ENCODE measurements around the gene GLB1L. TPM values are rescaled to one million over a fixed set of nuclear protein-coding genes. Genes with fewer than 3 reads are reported as not detected.

Gene GLB1L
- total RNA-seq, 4 donors from 2014 or later: 2.5 to 9.8 (median 5.4) TPM

DNA sequence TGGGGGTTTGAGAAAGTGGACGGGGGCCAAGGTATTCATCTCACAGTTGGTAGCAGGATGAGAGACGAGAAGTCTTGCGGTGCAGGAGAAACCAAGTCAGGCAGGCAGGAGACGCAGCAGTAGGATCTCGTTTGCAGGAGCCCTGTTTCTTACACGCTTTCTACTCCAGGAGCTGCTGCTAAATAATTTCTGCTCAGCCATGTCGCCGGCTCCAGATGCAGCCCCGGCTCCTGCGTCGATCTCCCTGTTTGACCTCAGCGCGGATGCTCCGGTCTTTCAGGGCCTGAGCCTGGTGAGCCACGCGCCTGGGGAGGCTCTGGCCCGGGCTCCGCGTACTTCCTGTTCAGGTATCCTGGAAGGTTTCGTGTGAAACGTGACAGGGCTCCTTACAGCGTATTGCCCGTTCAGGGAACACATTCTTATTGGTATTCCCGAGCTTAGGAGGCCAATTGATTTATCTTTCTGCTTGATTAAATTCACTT, 15.1 kb downstream of the GLB1L start:
- TF ChIP-seq EP300 (IDR thresholded peaks at IDR 0.05): no peak
- TF ChIP-seq, protein P1, sequence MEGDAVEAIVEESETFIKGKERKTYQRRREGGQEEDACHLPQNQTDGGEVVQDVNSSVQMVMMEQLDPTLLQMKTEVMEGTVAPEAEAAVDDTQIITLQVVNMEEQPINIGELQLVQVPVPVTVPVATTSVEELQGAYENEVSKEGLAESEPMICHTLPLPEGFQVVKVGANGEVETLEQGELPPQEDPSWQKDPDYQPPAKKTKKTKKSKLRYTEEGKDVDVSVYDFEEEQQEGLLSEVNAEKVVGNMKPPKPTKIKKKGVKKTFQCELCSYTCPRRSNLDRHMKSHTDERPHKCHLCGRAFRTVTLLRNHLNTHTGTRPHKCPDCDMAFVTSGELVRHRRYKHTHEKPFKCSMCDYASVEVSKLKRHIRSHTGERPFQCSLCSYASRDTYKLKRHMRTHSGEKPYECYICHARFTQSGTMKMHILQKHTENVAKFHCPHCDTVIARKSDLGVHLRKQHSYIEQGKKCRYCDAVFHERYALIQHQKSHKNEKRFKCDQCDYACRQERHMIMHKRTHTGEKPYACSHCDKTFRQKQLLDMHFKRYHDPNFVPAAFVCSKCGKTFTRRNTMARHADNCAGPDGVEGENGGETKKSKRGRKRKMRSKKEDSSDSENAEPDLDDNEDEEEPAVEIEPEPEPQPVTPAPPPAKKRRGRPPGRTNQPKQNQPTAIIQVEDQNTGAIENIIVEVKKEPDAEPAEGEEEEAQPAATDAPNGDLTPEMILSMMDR (IDR thresholded peaks at IDR 0.05): no peak
- no peak for TF ChIP-seq POLR2A (IDR thresholded peaks at IDR 0.05)
- no peak for TF ChIP-seq POLR2AphosphoS5 (IDR thresholded peaks at IDR 0.05)
- DNase-seq (ENCODE audit: low spot score in 2 of 2): no peak
- peaks cover 39% of the 10 kb centered on the region for H3K36me3 ChIP-seq
- H3K4me1 ChIP-seq: peaks cover 36% of the 10 kb centered on the region
- H3K27me3 ChIP-seq: no peaks in the 10 kb centered on the region
- under 1% methylated on average over 24 of the region's 24 CpGs for WGBS
- H3K9me3 ChIP-seq: no peaks in the 10 kb centered on the region
- H3K4me3 ChIP-seq: peak overlapping the region; percentile 89
- peak overlapping the region; percentile 95 for H3K27ac ChIP-seq

DNA sequence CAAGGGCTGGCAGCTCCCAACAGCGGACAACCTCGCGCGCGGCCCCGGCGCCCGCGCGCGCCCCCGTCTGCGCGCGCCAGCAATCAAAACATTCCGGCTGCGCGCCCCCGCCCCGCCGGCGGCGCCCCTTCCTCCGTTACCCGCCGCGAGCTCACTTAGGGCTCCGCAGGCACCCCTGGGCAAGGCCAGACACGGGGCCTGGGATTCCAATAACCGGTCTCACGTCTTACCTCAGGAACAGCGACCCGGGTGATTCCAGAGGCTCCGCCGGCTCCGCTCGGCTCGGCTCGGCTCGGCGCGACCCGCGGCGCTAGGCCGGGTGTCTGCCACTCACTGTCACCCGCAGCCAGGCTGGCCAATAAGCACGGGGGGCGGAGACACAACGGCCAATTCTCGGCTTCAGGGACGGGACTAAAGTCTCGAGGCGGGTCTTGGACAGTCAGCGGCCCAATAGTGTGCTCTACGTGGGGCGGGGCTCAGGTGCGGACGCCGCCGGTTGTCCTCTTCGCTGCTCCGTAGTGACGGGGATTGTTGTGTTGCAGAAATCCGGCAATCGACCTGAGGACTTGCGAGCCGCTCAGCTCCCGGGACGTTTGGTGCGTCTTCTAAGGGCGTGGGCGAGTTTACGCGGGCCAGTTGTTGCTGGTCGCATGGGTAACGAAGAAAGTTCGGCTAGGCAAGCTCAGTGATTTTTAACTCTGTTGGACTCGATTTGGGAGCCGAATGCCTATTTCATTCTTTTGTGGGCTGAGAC, 15.8 kb downstream of the GLB1L start, which contains the start of the genes ANKZF1 and ATG9A:
Gene ANKZF1 (plus strand): TSS at position 502 of the 754 bp plus-strand sequence. CDS start 452 bp downstream, outside the sequence.
Gene ATG9A (minus strand): TSS at position 332 of the 754 bp plus-strand sequence. CDS start 1,612 bp downstream, outside the sequence.
- DNase-seq (ENCODE audit: low spot score in 2 of 2): peak; percentile 99
- Histone ChIP-seq H3K4me1 (peaks cover 36% of the 10 kb centered on the region), H3K27ac (peak within 1 kb of the TSS; percentile 95), H3K36me3 (peaks cover 39% of the 10 kb centered on the region), H3K9me3 (no peaks in the 10 kb centered on the region), H3K4me3 (peak within 1 kb of the TSS; percentile 89), H3K27me3 (no peaks in the 10 kb centered on the region)
- WGBS: 0% methylated on average over 12 of the region's 80 CpGs
- TF ChIP-seq, protein P1 (IDR thresholded peaks at IDR 0.05): no peak
- TF ChIP-seq POLR2AphosphoS5 (IDR thresholded peaks at IDR 0.05) (peak in 2 of 3 donors; percentile 73 to 97), EP300 (IDR thresholded peaks at IDR 0.05) (no peak), POLR2A (IDR thresholded peaks at IDR 0.05) (peak in 1 of 2 donors; percentile 40)

DNA sequence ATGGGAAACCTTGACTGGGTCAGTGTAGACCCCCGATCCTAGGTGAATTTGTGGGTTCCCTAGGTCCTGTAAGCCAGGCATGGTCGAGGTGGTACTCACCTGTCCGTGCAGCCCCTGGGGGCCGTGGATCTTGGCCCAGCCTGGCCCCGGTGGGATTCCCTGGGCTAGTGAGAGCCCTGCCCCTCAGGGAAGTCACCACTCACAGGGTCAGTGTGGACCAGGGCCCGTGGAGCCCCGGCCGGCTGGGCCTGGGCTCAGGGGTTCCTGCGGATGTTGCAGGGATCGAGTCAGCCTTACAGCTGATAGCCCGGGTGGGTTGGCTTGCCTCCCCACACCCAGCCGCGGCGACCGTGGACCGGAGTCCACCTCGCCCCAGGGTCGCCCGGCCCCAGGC, 16.3 kb downstream of the GLB1L start:
- TF ChIP-seq, protein P1 (IDR thresholded peaks at IDR 0.05): no peak
- no peak for TF ChIP-seq POLR2AphosphoS5 (IDR thresholded peaks at IDR 0.05)
- no peak for TF ChIP-seq POLR2A (IDR thresholded peaks at IDR 0.05)
- TF ChIP-seq EP300 (IDR thresholded peaks at IDR 0.05): no peak
- Histone ChIP-seq H3K27ac (peak overlapping the region; percentile 95), H3K27me3 (no peaks in the 10 kb centered on the region), H3K4me3 (peak overlapping the region; percentile 89), H3K36me3 (peaks cover 39% of the 10 kb centered on the region), H3K9me3 (no peaks in the 10 kb centered on the region), H3K4me1 (peaks cover 36% of the 10 kb centered on the region)
- no CpG with 5 or more reads among the region's 19 CpGs for WGBS
- no peak for DNase-seq (ENCODE audit: low spot score in 2 of 2)

DNA sequence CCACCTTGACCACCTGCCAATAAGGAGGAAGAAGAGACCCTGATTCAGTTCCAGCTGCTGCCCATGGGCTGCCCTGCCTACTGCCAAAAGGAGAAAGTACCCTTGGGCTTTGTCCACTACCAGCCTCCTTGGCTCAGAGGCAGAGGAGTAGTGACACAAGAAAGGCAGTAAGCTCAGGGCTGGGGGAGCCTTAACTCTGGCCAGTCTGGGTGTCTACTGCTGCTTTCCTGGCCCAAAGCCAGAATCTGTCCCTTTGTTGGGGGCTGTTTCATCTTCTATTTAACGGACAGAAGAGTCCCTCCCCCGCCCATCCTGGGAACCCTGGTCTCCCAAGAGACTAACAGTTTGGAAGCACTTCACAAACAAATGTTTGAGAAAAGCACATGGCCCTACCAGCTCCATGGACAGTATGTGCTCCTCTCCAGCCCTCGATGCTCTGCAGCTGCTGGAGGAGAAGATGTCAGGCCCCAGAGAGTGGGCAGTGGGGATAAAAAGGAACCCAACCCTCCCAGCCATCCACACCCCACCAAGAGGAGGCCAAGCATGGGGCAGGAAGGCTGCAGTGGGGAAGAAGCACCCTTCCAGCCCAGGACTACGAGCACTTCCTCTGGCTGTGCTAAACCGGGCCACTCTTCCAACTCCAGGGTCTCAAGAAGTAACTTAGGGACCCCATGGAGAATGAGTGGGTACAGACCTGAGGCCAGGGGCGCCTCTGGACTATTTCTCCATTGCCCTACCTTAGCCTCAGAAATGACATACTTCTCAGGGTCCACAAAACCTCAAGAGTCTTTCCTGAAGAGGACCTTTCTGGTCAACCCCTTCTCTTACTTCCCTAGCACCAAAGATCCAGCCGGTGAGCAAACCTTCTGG, 17.0 kb downstream of the GLB1L start:
- no peak for DNase-seq (ENCODE audit: low spot score in 2 of 2)
- peaks cover 36% of the 10 kb centered on the region for H3K4me1 ChIP-seq
- no peaks in the 10 kb centered on the region for H3K9me3 ChIP-seq
- TF ChIP-seq, protein P1 (IDR thresholded peaks at IDR 0.05): no peak
- TF ChIP-seq POLR2AphosphoS5 (IDR thresholded peaks at IDR 0.05): no peak
- 45% methylated on average over 7 of the region's 7 CpGs for WGBS
- no peaks in the 10 kb centered on the region for H3K27me3 ChIP-seq
- peak overlapping the region; percentile 89 for H3K4me3 ChIP-seq
- H3K27ac ChIP-seq: peak overlapping the region; percentile 95
- H3K36me3 ChIP-seq: peaks cover 39% of the 10 kb centered on the region

All from suprapubic skin (tissue), 4 donors.